Lung microvascular endothelial cell (primary cell): ENCODE data around the gene TNFAIP2. TPM values are rescaled to one million over a fixed set of nuclear protein-coding genes. Genes with fewer than 3 reads are reported as not detected.
"Not testable (repeated sequence)": the region's sequence is repeated elsewhere in the genome, so short reads cannot be mapped to it uniquely, and the experiment has no call there.

Experiments used
- DNase-seq, 2 donors: peaks; one replicate each; pipeline versions ENCODE4 v3.0.0 to v3.0.0-alpha.2; 2010; ENCODE audit warnings: low read depth in 2 of 2
- total RNA-seq: library from RNA; depleted of rRNA; stranded (reverse); fragments of >200 nt; gene quantifications from 2 replicates; pipeline ENCODE4 v1.2.1, GENCODE V29; 2014

Gene TNFAIP2
- total RNA-seq, 1 donor from 2014 or later, result 21.0 TPM

- DNase-seq, result no peak
Observed at GRCh38 chr14:103151270-103151945, 28.1 kb downstream of the TNFAIP2 start.

DNA sequence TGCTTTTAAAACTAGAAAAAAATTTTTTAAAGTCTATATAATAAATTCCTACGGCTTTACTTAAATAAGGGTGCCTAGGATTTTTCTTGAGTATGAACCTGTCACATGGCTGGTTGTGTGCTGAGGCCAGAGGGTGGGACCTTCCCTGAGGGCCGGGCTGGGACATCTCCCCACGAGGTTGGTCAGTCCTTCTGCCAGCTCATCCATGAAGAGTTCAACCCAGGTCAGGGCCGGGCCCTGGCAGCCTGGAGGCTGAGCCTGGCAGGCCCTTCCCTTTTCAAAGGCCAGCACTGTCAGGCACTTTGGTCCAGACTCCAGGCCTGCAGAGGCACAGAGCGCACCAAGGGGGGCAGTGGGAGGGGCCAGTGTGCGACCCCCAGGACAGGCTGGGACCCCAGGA lies 31.7 kb downstream of the TNFAIP2 start:
- no peak for DNase-seq

DNA sequence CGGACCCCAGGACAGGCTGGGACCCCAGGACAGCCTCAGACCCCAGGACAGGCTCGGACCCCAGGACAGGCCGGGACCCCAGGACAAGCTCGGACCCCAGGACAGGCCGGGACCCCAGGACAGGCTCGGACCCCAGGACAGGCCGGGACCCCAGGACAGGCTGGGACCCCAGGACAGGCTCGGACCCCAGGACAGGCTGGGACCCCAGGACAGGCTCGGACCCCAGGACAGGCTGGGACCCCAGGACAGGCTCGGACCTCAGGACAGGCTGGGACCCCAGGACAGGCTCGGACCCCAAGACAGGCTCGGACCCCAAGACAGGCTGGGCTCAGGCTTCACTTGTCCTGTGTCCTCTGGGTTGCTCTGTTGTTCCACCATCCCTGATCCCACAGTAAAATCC lies 32.2 kb downstream of the TNFAIP2 start:
- not testable (repeated sequence) for DNase-seq

GRCh38 chr14:103155826-103156394 lies 32.6 kb downstream of the TNFAIP2 start:
- no peak for DNase-seq

GRCh38 chr14:103156651-103157378 lies 33.6 kb downstream of the TNFAIP2 start:
- DNase-seq, result no peak

DNA sequence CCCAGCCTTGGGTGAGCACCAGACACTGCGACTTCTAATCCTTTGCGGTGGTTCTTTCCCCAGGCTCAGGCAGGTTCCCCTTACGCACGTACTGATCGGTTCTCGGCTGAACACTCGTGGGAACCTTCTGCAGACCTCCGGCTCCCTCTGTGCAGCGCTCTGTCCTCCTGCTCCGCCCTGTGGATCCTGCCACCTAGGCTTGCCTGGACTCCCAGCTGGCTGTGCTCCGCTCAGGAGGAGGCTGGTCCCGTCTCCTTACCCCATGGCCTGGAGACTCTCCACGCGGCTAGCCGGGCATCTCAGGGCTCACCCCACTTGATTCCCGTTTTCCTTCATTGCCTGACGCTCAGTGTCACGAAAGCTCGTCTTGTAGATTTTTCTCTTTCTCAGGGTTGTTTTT lies 34.7 kb downstream of the TNFAIP2 start:
- DNase-seq, result no peak

- no peak for DNase-seq
Observed at GRCh38 chr14:103158688-103159087, 35.4 kb downstream of the TNFAIP2 start.

GRCh38 chr14:103160321-103161053 lies 37.2 kb downstream of the TNFAIP2 start:
- DNase-seq, result no peak

DNA sequence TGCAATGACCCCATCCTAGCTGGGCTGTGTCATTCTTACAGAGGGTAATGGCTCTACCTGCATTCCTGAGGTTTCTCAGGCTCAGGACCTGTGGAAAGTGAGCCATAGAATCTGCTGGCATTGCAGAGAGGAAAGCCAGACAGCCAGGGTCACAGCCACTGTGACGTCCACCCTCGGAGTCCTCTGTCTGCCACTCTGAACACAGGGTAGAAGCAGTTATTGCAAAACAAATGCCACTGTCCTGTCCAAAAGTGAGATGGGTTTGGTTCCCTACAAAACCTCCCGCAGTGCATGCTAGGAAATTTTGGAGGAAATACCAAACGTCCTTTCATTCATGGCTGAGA lies 37.8 kb downstream of the TNFAIP2 start:
- DNase-seq, result peak in 1 of 2 donors; percentile 19

DNA sequence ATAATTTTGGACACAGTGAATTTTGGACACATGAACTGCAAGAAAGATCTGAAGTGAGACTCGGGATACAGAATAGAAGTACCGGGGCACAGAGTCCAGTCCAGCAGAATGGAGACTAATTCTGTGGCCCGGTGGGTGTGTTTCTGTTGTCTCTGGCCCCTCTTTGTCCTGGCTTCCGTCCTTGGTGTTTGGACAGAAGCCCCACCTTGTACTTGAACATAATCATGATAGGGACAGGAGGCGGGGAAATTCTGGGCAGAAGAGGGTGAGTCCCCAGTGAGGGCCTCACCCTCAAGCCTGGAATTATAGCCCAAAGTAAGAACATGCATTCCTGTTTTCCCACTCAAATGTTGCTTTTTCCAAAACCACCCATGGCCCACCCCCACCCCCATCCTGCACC lies 39.9 kb downstream of the TNFAIP2 start:
- DNase-seq, result no peak

GRCh38 chr14:103164006-103164405 lies 40.7 kb downstream of the TNFAIP2 start:
- DNase-seq, result no peak

DNA sequence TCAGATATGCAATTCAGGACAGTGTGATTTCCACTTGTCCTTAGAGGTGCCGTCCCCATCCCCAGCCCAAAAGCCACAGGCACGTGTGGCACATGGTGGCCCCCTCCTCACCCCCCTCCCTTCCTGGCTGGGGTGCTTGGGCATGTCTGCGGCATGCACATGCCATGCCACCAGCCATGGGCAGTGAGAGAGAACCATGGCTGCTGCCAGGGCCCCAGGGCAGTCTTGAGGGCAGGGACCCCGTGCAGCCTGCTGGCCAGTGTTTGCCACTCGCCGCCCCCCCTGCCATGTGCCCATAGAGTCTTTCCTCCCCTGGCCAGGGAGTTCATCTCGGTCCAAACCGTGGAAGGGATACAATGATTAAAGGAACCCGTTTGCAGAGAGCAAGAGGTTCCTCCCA lies 41.5 kb downstream of the TNFAIP2 start:
- DNase-seq, result no peak

DNA sequence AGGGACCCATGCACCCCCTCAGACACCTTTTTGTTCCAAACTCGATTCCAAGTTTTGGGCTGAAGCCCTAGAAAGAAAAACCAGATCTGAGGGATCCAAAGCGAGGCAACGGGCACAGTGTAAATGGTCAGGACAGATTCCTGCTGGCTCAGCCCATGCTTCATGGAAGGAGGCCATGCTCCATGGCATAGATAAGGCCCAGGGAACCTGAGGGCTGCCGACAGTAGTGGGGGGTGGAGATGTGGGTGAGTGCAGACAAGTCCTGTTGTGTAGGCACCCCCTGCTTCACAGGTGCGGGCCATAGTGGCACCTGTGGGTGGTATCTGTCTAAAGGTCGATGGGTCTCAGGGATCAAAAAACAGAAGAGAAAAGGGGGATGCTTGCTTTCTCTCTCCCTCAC lies 42.1 kb downstream of the TNFAIP2 start:
- no peak for DNase-seq

GRCh38 chr14:103169954-103170353 lies 46.7 kb downstream of the TNFAIP2 start:
- no peak for DNase-seq

- not testable (repeated sequence) for DNase-seq
Observed at GRCh38 chr14:103171206-103171605, 47.9 kb downstream of the TNFAIP2 start.

- no peak for DNase-seq
Observed at GRCh38 chr14:103172921-103173320, 49.7 kb downstream of the TNFAIP2 start.

DNA sequence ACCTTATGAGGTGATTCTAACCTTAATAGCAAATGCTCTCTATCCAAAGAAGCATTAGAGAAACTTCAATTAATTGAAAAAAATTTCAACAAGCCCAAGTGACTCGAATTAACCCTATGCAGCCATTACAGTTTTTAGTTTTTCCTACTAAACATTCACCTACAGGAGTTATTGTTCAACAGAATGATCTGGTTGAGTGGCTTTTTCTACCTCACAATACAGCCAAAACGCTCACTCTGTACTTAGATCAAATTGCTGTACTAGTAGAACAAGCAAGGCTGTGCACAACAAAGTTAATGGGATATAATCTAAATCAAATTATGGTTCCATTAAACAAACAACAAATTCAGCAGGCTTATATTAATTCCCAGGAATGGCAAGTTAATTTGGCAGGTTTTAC lies 50.6 kb downstream of the TNFAIP2 start:
- not testable (repeated sequence) for DNase-seq

- DNase-seq, result not testable (repeated sequence)
Observed at GRCh38 chr14:103176176-103176575, 52.9 kb downstream of the TNFAIP2 start.

- DNase-seq, result no peak
Observed at GRCh38 chr14:103177376-103177775, 54.1 kb downstream of the TNFAIP2 start.

DNA sequence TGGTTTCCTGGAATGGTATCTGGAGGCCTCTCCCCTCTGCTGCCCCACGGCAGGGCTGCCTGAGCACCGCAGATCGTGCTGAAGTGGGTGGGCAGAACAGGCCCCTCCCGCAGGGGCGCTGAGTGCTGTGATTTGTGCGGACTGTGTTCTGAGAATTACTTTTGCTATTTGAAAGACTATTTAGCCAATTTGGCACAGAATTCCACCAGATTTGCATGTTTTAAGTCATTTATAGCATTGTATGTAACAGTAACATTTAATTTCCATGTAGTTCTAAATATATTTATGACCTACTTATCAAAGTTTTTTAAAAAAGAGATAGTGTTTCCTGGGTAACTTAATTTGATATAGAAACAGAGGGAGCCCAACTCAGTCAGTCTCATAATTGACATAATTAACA lies 55.3 kb downstream of the TNFAIP2 start:
- DNase-seq, result no peak

DNA sequence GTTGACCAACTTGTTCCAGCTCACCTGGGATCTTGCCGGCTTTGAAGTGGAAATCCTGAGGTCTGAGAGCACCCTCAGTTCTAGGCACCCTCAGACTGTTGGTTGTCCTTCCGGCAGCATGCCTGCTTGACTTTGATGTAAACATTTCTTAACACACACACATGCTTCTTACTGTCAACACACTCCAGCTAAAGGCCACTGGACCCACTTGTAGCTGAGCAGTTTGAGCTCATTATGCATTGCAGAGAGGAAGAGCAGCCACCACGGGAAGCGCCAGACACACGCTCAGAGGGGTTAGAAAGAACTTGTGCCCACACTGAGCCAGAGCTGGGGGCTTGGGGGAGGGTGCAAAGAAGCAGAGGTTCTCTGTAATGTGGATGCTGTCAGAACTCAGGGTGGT lies 55.8 kb downstream of the TNFAIP2 start:
- no peak for DNase-seq

- no peak for DNase-seq
Observed at GRCh38 chr14:103180331-103180730, 57.1 kb downstream of the TNFAIP2 start.
